ENCODE measurements around the gene DVL1. TPM values are rescaled to one million over a fixed set of nuclear protein-coding genes. Genes with fewer than 3 reads are reported as not detected.

Gene DVL1
- total and polyA plus RNA-seq, 2 of the 13 experiments (the other 11 are each of a cell fraction or from before 2014, with no cell fraction given), result 30.8 to 60.4 TPM

- TF ChIP-seq ZBTB33 (CRISPR knock-in tag; IDR thresholded peaks at IDR 0.05), result no peak
- no peak for TF ChIP-seq TSC22D2 (CRISPR knock-in tag; IDR thresholded peaks at IDR 0.05; ENCODE audit: borderline replicate concordance)
- TF ChIP-seq ZNF547 (CRISPR knock-in tag; IDR thresholded peaks at IDR 0.05), result no peak
- TF ChIP-seq ZNF747 (CRISPR knock-in tag; IDR thresholded peaks at IDR 0.05; ENCODE audit: borderline replicate concordance), result no peak
- TF ChIP-seq ZMAT3 (CRISPR knock-in tag; conservative IDR thresholded peaks at IDR 0.05), result no peak
- TF ChIP-seq ZFP36 (IDR thresholded peaks at IDR 0.05; ENCODE audit: borderline replicate concordance, low read depth, low read length, partially characterized antibody), result no peak
- no peak for TF ChIP-seq KMT2B (CRISPR knock-in tag; IDR thresholded peaks at IDR 0.05)
- no peak for TF ChIP-seq GMEB2 (CRISPR knock-in tag; IDR thresholded peaks at IDR 0.05; ENCODE audit: low read depth)
- no peak for TF ChIP-seq PRDM10 (CRISPR knock-in tag; IDR thresholded peaks at IDR 0.05; ENCODE audit: low read depth)
- TF ChIP-seq ZNF672 (CRISPR knock-in tag; IDR thresholded peaks at IDR 0.05), result no peak
- TF ChIP-seq ATF2 (CRISPR knock-in tag; IDR thresholded peaks at IDR 0.05), result no peak
- TF ChIP-seq SRY (CRISPR knock-in tag; IDR thresholded peaks at IDR 0.05), result 0 out of 2 replicates have a peak, but pooled peaks have one; percentile 23
- TF ChIP-seq HBP1 (CRISPR knock-in tag; IDR thresholded peaks at IDR 0.05; ENCODE audit: low read depth), result no peak
- TF ChIP-seq GABPB1 (CRISPR knock-in tag; IDR thresholded peaks at IDR 0.05), result no peak; the same call in 1 of the 2 replicates
- TF ChIP-seq ZNF569 (CRISPR knock-in tag; IDR thresholded peaks at IDR 0.05; ENCODE audit: borderline replicate concordance), result no peak
- peak; percentile 13; the same call in 1 of the 2 replicates for TF ChIP-seq MAFF (IDR thresholded peaks at IDR 0.05; ENCODE audit: low read depth, low read length)
- no peak for TF ChIP-seq NCOA2 (CRISPR knock-in tag; IDR thresholded peaks at IDR 0.05)
Observed at GRCh38 chr1:1305300-1306069, 43.7 kb downstream of the DVL1 start (continued).

All from HepG2 (cell line).